Testis (tissue), 3 donors: ENCODE data around the gene NXPH4. TPM values are rescaled to one million over a fixed set of nuclear protein-coding genes. Genes with fewer than 3 reads are reported as not detected.

Experiments
- DNase-seq: peaks from one replicate; pipeline ENCODE4 v3.0.0-alpha.2; 2019
- H3K27ac ChIP-seq, 2 donors: fragments of 200-600 bp; sonication (generic); one replicate each; pipeline ENCODE4 v1.5.1; 2019
- H3K27me3 ChIP-seq: fragments of 200-600 bp; sonication (generic); one replicate; pipeline ENCODE4 v1.5.1; 2019
- H3K36me3 ChIP-seq: fragments of 200-600 bp; sonication (generic); one replicate; pipeline ENCODE4 v1.5.1; 2017; ENCODE audit warnings: low read depth; ENCODE audit errors: missing control alignments
- H3K4me1 ChIP-seq: fragments of 200-600 bp; sonication (generic); one replicate; pipeline ENCODE4 v1.5.1; 2019
- H3K4me3 ChIP-seq, 2 donors: fragments of 200-600 bp; sonication (generic); one replicate each; pipeline ENCODE4 v1.5.1; 2017 to 2019
- H3K9me3 ChIP-seq: fragments of 200-600 bp; sonication (generic); one replicate; pipeline ENCODE4 v1.5.1; 2017
- CTCF ChIP-seq, 3 experiments: fragments of 450-650 bp in 2 of 3; fragments of 200-600 bp in 1 of 3; sonication (generic) in 1 of 3; IDR thresholded peaks; one replicate each; pipeline ENCODE4 v1.5.1; 2016 to 2019; ENCODE audit warnings: antibody characterized with exemption in 3 of 3, mild to moderate bottlenecking in 2 of 3, moderate library complexity in 1 of 3
- POLR2A ChIP-seq: fragments of 450-650 bp; IDR thresholded peaks from one replicate; pipeline ENCODE4 v1.6.1; 2017; ENCODE audit warnings: antibody characterized with exemption, mild to moderate bottlenecking, moderate library complexity
- WGBS, 2 donors: methylation state at CpG; one replicate each; pipeline ENCODE4 v1.1.5; 2018; 5-methylcytosine and 5-hydroxymethylcytosine counted together
- intact Hi-C: fragments of 100-400 bp; cut with DNase I; formaldehyde crosslinking; loops from one replicate; pipeline ENCODE4 v1.15.1; 2023; ENCODE audit warnings: low total_unique reads
- polyA plus RNA-seq: library from polyadenylated mRNA; stranded (reverse); fragments of 350-450 nt; fragmentation: Illumina TruSeq; extraction: RNeasy Lipid Tissue Mini Kit (QIAGEN cat#74804); gene quantifications from one replicate; pipeline ENCODE4 v1.2.3, GENCODE V29; 2014; ENCODE audit warnings: low read depth, low replicate concordance; ENCODE audit not compliant: insufficient read depth
- total RNA-seq, 2 donors: library from RNA; depleted of rRNA; stranded (reverse); fragments of >200 nt; gene quantifications; one replicate each; pipeline ENCODE4 v1.2.3, GENCODE V29; 2016

NXPH4 gene
- total and polyA plus RNA-seq, 3 donors from 2014 or later = 1.8 to 7.7 (median 7.5) TPM

GRCh38 chr12:57232156-57232756 is 15.7 kb downstream of the NXPH4 start:
- H3K9me3 ChIP-seq = no peaks in the 10 kb centered on the region
- peaks cover 19% of the 10 kb centered on the region for H3K4me1 ChIP-seq
- H3K27me3 ChIP-seq = no peaks in the 10 kb centered on the region
- no peak overlapping the region for H3K27ac ChIP-seq
- WGBS, 2 donors = 94 to 100% methylated on average over 7 to 19 of the region's 19 CpGs
- DNase-seq = no peak
- no peak overlapping the region for H3K4me3 ChIP-seq
- H3K36me3 ChIP-seq = no peaks in the 10 kb centered on the region
- intact Hi-C loops = no loop called here
- TF ChIP-seq CTCF (IDR thresholded peaks at IDR 0.05) (no peak), POLR2A (no peak)

- Histone ChIP-seq H3K9me3 (no peaks in the 10 kb centered on the region), H3K27me3 (no peaks in the 10 kb centered on the region), H3K4me3 (no peak overlapping the region), H3K4me1 (peaks cover 27% of the 10 kb centered on the region), H3K27ac (no peak overlapping the region), H3K36me3 (no peaks in the 10 kb centered on the region)
- DNase-seq = no peak
- TF ChIP-seq CTCF (IDR thresholded peaks at IDR 0.05) (no peak), POLR2A (no peak)
- WGBS, 2 donors = 82 to 86% methylated on average over 15 of the region's 15 CpGs
- intact Hi-C loops = no loop called here
Observed at GRCh38 chr12:57233357-57234232, 17.0 kb downstream of the NXPH4 start.

GRCh38 chr12:57234233-57234570 is 17.6 kb downstream of the NXPH4 start:
- H3K27ac ChIP-seq = no peak overlapping the region
- H3K27me3 ChIP-seq = no peaks in the 10 kb centered on the region
- intact Hi-C loops = no loop called here
- no peak for TF ChIP-seq POLR2A
- no peak for TF ChIP-seq CTCF (IDR thresholded peaks at IDR 0.05)
- WGBS, 2 donors = 87 to 96% methylated on average over 3 of the region's 3 CpGs
- no peak for DNase-seq
- no peaks in the 10 kb centered on the region for H3K9me3 ChIP-seq
- H3K4me3 ChIP-seq = no peak overlapping the region
- peaks cover 24% of the 10 kb centered on the region for H3K4me1 ChIP-seq
- H3K36me3 ChIP-seq = no peaks in the 10 kb centered on the region

GRCh38 chr12:57234571-57235016 is 18.0 kb downstream of the NXPH4 start:
- TF ChIP-seq POLR2A = no peak
- TF ChIP-seq CTCF (IDR thresholded peaks at IDR 0.05) = no peak
- no peak for DNase-seq
- Histone ChIP-seq H3K27me3 (no peaks in the 10 kb centered on the region), H3K36me3 (no peaks in the 10 kb centered on the region), H3K9me3 (no peaks in the 10 kb centered on the region), H3K4me3 (no peak overlapping the region), H3K27ac (no peak overlapping the region), H3K4me1 (peaks cover 23% of the 10 kb centered on the region)
- intact Hi-C loops = no loop called here
- 85 to 88% methylated on average over 10 of the region's 10 CpGs for WGBS, 2 donors
